Forelimb muscle (tissue), 1 donor: ENCODE data around the gene NPAS3. TPM values are rescaled to one million over a fixed set of nuclear protein-coding genes. Genes with fewer than 3 reads are reported as not detected.

Source experiments
- DNase-seq: peaks from one replicate; pipeline ENCODE4 v3.0.0-alpha.2; 2013; ENCODE audit warnings: low read depth
- polyA plus RNA-seq: library from polyadenylated mRNA; unstranded; fragments of 120-200 nt; gene quantifications from one replicate; pipeline ENCODE4 v1.2.1, GENCODE V29; 2013; ENCODE audit not compliant: insufficient read length

The NPAS3 gene
- polyA plus RNA-seq, 1 donor: 4.0 TPM

DNA sequence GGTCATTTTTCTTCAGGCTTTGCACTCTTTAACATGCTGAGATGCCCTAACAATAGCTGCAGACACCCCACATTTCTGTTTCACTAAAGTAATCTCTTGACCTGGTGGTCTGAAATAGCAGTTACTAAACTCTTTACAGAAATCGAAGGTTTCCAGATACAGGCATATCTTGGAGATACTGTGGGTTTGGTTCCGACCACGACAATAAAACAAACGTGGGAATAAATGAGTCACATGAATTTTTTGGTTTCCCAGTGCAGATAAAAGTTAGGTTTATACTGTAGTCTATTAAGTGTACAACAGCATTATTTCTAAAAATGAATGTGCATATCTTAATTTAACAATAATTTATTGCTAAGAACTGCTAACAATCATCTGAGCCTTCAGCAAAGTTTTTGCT lies 803.5 kb downstream of the NPAS3 start:
- DNase-seq: no peak

DNA sequence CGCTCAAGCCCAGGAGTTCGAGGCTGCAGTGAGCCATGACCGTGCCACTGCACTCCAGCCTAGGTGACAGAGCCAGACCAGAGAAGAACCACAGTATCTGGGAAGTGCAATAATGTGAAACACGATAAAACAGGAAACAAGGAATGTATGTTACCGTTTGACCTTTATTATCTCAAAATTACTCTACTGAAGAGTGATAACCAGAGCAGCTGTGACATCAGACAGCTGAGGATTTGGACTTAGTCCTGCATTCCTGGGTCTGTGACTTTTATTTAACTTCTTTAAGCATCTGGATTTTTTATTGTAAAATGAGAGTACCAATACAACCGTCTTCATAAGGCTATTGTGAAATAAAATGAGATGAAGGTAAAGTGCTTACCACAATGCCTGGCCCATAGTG lies 806.5 kb downstream of the NPAS3 start:
- no peak for DNase-seq

DNA sequence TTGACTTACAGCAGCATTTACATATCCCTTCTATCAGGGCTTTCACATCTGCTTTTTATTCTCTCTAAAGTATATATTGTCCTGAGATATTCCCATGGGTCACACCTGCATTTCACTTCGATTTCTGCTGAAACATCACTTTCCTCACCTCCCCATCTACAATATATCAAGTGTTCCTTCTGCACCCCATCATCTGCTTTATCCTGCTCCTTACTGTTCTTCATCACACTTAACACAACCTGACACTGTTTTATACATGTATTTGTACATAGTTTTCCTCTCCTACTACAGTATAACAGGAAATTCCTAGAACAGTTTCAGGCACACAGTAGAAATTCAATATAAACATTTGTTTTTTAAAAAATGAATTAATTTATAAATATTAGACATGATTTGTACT lies 809.1 kb downstream of the NPAS3 start:
- no peak for DNase-seq

DNA sequence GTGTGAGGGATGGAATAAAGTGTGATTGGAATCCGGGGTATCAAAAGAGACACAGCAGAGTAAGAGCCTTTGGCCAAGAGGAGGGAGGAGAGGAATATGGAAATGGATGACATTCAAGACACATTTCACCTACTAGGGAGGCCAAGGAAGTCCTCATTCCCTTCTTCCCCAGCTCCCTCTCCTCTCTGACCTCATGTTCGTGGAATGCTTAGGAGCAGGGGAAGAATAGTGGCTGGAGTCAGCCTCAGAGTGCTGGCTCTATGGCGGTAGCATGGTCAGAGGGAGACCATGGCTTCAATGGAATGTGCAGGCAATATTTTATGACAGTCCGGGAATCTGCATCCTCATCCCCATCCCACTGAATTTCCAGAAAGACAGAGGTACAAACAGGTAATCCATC lies 815.6 kb downstream of the NPAS3 start:
- no peak for DNase-seq

DNA sequence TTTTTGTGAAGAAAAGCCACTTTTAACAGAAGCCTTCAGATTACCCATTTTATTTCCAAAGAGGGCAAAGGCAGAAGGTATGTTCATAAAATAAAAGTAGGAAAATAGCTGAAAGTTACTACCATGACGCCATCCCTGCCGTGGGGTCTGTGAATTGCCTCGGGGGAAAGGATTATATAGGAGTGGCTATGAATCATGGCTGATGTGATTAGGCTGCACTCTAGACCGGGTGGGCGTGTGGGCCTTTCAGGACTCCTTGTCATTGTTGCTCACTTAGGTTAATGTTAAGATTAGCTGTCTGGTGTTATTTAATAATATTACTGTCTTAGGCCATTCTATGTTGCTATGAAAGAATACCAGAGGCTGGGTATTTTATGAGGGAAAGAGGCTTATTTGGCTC lies 816.7 kb downstream of the NPAS3 start:
- no peak for DNase-seq

DNA sequence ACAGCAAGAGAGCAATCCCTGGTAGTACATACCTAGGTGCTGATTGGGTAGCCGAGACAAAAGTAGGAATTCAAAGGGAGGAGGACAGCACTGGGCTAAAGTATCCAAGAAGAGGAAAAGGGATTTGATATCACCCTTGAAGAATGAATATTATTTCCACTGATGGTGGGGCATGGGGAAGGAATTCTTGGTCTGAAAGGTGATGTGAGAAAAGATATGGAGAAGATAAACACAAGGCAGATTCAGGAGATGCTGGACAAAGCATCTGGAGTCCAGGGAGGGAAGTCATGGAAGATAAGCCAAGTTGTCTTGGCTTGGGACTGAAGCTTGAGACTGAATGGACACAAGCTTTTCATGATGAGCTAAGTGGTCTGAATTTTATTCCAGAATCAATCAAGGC lies 818.2 kb downstream of the NPAS3 start:
- DNase-seq: no peak

DNA sequence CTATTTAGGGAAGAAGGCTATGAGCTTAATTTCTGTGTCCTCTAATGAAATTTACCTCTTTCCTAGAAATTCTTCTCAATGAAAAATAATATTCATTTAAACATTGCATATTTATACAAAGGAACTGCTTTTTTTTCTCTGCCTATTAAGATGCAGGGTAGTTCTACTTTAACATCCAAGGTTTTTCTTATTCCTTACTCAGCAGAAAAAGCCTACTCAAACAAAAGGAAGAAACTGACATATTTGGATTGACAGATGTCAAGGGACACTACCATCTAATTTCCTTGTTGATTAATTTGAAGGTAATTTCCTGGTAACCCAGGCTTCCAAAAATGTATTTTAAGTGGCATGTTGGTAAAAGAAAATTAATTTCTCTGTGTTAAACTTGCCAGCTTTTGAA lies 819.9 kb downstream of the NPAS3 start:
- no peak for DNase-seq

DNA sequence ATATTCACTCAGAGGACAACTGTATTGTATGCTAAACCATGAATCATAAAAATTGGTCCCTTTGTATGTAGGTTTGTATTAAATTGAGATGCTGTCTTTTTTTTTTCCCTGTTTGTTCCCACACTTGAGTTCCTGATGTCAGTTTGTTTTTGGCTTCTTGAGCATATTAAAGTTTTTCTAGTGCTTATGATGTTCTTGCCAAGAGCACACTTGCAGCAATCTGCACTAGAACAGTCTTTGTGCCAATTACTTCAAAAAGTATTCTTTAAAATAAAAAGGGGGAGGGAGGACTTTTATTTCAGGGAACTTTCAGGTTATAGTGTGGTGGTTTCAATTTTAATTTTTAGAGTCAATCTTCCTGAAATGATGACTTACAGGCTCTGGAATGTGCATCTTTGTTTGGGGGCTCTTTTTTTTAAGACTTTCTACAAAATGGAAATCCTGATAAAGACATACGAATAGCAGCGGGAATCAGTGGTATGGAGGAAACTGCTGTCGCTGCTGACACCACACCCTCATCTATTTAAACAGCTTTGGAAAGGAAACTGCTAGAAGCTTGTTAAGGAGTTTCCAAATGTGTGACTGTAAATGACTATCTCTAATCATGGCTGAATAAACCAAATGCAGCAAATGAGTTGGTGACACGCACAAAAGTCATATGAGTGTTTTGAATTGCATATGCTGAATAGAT lies 823.6 kb downstream of the NPAS3 start:
- DNase-seq: no peak

DNA sequence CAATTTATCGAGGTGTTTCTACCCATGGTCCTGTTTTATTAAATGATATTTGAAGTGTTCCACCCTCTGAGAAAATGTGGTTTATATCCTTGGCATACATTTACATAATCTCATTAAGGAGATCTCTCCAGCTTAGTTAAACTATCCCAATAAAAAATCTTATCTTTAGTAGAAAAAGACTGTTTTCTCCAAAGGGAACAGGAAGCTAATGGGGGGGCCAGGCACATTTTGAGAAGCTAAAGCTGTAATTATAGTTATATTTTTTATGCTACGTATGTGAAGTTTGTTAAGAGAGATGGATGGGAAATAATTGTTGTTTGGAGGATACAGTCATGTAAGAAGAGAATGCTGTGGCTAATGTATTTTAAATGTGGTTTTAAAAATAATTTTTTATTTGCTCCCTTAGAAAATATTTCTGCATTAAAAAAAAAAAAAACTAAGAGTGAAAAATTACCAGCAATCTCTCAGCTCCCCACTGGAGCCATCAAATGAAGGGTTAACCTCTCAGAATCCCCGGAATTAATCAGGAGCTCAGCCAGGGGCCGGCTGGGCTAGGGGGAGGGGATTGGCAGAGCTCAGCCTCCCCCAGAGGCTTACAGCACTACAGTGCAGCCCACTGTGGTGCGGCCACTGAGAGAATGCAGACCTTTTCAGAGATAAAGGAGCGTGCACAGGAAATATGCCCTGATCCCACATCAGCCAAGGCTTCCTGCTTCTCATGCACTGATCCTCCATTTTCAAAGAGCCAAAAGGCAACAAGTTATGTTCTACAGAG lies 826.4 kb downstream of the NPAS3 start:
- no peak for DNase-seq

DNA sequence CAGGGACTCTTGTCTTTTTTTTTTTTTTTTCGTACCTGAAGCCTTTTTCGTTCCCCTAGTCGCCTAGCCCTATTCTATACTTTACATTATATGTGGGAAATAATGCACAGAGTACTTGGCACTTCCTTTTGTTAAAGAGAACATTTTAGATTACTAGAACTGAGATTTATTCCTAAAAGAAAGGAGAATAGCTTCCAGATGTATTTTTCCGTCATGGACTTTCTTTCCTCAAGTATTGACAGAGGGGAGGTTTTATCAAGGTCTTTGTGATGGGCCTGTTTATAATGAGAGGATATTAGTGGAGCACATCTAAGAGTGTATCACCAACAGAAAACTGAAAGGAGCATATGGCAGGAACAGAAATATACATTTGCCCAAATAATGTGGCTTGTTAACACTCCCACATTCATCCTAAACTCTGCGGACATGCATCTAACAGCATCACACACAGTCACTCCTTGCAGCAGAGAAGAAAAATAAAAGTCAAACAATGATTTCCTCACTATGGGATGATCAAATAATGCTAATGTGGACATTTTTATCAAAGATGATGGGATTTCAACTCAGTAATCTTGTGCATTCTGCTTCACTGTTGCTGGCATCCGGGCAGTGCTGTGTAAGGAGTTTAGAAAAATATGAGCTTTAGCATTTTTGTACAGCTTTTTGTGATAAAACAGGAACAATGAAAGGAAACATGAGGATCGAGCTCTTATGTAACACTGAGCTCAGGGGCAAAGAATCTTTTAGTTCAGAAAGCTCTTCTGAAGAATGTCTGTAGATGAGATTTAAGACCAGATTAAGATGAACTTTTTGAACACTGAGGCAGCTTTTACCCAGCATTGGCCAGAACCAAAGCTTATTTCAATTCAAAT lies 829.1 kb downstream of the NPAS3 start:
- DNase-seq: no peak

DNA sequence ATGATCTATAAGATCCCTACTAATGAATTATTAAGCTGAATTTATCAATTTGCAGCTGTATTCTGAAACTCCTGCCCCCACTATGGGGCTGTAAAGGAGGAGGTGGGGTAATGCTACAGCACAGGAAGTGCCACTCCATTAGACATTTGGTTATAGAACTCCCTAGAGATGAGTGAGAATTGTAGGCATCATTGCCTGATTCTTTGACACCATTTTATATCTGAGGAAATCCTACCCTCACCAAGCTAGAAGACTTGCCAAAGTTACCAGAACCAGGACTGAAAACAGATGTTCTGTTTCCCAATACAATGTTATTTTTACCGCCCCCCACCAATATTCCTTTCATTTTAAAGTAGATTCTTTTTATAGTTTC lies 829.8 kb downstream of the NPAS3 start:
- no peak for DNase-seq

DNA sequence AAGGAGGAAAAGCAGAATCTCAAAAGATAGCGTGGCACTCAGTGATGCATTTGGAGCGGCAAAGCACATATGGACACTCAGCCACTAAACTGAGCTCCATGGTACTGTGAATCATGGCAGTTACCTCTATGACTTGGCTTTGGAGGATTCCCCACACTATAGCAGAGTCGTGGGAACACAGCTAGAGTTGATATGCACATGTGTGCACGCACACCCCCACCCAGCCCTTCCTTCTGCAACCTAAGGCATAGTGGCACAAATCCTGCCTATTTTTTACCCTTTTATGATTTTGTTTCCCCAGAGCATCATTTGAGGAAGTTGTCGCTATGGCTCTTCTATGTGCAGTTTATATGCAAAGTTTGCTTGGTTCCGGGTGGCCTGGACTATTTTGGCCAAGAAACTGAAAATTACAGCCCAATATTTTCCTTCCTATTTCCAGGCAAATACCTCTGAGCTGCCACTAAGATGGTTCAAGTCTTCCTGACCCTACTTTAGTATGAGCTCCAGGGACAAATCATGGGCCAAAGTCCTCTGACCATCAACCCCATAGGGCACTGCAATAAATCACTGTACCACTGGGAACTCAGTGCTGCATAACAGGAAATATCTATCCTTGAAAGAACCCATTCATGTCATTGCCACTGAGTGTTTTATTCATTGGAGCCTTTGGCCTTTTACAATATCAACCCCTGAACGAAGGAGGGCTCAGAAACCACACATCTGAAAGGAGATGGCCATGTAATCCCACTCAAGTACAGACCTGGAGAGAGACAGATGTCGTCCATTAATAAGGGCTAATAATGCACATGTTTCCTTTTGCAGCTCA lies 834.7 kb downstream of the NPAS3 start:
- no peak for DNase-seq

DNA sequence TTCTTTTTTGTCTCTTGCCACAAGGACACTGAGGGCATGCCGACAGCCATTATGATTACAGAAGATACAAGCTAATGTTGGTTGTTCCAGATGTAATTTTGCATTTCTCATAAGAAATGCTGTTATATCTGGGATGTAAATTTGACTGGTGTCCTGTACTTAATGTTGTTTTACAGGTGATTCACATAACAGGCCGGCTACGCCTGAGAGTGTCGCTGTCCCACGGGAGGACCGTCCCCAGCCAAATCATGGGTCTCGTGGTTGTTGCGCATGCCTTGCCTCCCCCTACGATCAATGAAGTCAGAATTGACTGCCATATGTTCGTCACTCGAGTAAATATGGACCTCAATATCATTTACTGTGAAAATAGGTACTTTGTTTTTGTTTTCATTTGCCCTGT lies 835.5 kb downstream of the NPAS3 start:
- no peak for DNase-seq

DNA sequence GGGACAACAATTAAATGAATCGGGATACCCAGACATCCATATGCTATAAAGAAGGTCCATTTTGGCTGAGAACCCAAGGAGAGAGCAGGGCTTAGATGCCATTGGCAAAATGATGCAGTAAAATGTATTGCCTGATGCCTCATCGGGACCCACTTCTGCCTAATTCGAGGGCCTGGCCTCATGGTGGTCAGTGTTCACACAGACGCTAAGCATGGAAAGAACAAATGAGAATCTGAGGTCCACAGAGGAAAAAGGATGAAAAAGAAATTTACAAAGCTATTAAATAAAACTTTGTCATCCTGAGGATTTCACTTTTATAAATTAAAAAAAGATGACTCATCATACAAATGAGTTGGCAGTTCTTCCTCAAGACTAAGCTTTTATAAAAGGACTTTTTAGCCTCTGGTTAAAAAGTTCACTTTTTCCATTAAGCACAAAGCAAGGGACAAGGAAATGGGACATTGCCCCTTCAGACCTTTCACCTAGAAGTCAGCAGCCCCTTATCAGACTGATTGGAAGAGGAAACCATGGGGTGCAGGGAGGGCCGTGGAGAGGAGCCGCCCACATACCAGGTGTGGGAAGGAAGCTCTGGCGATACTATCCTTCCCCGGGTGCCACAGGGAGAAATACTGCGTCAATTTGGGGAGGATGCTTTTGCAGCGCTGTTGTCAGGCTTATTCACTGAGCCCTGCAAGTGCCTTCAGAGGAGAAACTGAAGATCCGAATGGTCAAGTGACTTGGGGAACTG lies 836.2 kb downstream of the NPAS3 start:
- DNase-seq: no peak

DNA sequence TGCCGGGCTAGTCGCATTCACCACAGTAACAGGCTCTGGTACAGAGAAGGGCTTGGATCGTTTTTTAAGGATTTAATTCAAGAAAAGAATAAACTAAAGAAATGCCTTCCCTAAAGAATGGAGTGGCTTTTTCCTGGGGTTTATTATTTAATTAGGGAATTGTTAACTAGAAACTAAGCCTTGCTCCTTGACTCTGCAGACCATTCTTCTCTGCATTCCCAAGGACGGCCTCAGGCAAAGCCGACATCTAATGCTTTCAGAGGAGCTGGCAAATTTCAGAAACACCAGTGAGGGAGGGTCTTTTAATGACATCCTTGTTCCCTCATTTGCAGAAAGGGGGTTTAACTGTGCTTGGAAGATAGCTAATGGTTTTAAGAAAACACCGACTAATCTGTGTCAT lies 838.2 kb downstream of the NPAS3 start:
- DNase-seq: no peak

DNA sequence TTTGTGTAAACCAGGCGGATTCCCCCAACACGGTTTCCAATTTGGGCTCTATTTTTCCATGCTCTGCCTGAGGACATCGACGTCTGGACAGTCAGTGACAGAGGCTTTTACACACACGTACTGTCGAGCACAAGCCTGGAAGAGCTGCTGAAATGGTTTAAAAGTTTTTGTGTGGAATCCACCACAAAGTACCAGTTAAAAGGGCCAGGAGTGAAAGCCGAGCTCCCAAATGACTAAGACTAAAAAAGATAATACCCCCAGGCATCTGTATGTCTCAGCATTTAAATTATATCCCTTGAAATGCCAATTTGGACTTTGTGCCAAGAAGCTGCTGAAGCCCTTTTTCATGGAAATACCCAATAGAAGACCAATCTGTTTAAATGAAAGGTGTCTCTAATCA lies 839.0 kb downstream of the NPAS3 start:
- no peak for DNase-seq

DNA sequence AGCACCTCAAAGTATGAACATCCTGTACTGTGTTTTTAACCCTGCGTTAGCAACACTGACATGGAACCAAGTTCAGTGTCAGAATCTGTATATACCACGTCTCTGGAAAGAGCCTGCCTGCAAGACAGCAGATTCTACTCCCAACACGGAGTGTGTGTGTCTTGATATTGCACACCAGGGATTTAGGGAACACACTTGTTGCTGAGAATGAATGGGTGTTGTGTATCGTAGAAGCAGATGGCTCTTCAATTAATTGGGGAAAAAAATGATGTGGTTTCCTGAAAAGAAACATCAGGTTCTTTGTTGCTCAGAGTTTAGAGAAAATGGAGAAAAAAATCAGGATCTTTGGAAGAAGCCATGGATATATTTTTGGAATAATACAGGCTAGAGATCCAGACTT lies 841.4 kb downstream of the NPAS3 start:
- DNase-seq: no peak

DNA sequence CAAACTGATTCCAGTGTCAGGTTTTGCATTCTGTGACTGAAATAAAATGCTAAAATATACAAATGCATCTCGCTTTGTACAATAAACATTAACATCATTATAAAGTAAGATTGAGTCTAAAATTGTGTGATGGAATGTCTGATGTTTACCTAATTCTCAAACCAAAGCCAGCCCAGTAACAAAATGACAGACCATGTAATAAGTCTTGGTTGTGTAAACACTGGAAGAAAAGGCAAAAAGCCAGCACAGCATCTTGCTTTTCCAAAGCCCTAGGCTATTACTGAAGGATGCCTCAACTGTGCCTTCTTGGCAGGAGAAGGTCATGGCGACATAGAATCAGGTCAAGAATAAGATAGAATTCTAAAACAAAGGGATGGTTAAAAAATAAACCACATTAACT lies 842.6 kb downstream of the NPAS3 start:
- DNase-seq: no peak

DNA sequence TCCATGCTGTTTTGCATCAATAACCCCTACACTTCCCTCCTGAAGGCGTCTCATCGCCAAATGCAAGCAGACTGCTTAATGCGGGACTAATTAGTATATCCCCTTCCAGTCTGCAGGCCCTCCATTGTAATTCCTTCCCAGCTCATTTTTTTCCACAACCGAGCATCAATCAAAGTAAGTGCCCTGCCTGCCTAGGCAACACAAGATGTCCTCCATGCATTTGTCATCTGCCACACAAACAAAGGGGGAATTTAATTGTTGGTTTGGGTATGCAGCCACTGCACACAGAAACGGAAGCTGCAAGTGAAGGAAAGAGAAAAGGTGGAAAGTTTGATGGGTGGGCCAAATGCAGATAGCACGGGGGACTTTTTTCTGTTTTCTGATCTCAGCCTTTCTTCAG lies 844.2 kb downstream of the NPAS3 start:
- no peak for DNase-seq

DNA sequence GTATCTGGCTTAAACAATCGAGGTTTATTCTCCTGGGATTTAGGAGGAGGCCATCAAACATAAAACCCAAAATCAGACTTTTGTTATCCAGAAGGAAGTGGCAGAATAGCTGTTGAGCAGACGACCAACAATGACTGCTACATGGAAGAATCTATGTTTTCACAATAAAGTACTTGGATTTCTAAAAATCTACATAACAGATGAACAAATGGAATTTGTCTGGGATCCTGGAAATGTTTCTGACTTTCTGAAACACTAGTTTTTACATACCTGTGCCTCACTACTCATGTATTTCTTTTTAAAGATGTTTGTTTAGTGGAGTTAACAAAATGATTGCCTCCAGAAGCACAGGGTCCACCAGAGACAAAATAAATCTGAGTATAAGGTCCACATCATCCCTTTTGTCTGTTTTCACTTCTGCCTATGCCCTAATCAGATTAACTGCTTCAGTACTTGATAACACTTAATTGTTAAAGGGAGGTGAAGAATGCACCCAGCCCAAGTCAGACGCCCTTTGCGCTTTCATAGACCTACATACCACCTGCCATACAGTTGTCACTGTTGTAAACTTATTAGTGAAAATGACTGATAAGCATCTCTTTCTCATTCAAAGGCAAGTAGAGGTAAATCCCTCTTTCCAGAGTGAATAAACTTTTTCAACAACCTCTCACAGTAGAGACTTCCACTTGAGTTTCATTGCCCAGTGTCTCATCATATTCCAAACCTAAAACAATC lies 847.6 kb downstream of the NPAS3 start:
- no peak for DNase-seq
